PC-3 (cell line): ENCODE measurements around the gene NFATC1.

Source experiments
- CTCF ChIP-seq: fragments of 300-600 bp; sonication (generic); conservative IDR thresholded peaks from 2 replicates; pipeline ENCODE4 v1.5.1; 2017; ENCODE audit warnings: antibody characterized with exemption, low read depth, mild to moderate bottlenecking, low read length
- EZH2 ChIP-seq: fragments of 300-600 bp; sonication (generic); IDR thresholded peaks from one replicate; pipeline ENCODE4 v1.6.1; 2017; ENCODE audit warnings: antibody characterized with exemption, mild to moderate bottlenecking, low read length; ENCODE audit not compliant: unreplicated experiment

- TF ChIP-seq CTCF = no peak
- TF ChIP-seq EZH2 = no peak
Observed at GRCh38 chr18:79485788-79486355, 90.1 kb downstream of the NFATC1 start.
